K562 (cell line): ENCODE measurements around the gene TADA2A. TPM values are rescaled to one million over a fixed set of nuclear protein-coding genes. Genes with fewer than 3 reads are reported as not detected.

Experiments used
- ARID2 ChIP-seq: fragments of 450-650 bp; IDR thresholded peaks from 2 replicates; pipeline ENCODE4 v1.6.1; 2017; ENCODE audit warnings: antibody characterized with exemption, mild to moderate bottlenecking
- ATF1 ChIP-seq, 2 experiments: fragments of 450-650 bp in 1 of 2; IDR thresholded peaks; 2 replicates each; pipeline ENCODE4 v1.6.1; 2016; ENCODE audit warnings: missing compliant biosample characterization in 1 of 2, missing genetic modification characterization in 1 of 2
- ATF7 ChIP-seq: fragments of 450-650 bp; IDR thresholded peaks from 2 replicates; pipeline ENCODE4 v1.7.1; 2014; ENCODE audit warnings: mild to moderate bottlenecking, moderate library complexity
- DPF2 ChIP-seq: fragments of 450-650 bp; IDR thresholded peaks from 2 replicates; pipeline ENCODE4 v1.6.1; 2016
- EGR1 ChIP-seq: fragments of 450-650 bp; conservative IDR thresholded peaks from 2 replicates; pipeline ENCODE4 v1.6.1; 2017; ENCODE audit warnings: mild to moderate bottlenecking
- EHMT2 ChIP-seq: fragments of 450-650 bp; IDR thresholded peaks from 2 replicates; pipeline ENCODE4 v1.6.1; 2018; ENCODE audit warnings: antibody characterized with exemption
- FOXA3 ChIP-seq, 2 experiments: fragments of 450-650 bp in 1 of 2; sonication (generic) in 1 of 2; formaldehyde crosslinking; IDR thresholded peaks in 1 of 2; conservative IDR thresholded peaks in 1 of 2; 2 replicates each; pipeline versions ENCODE4 v1.4.0 to v1.8.0; 2020 to 2022; ENCODE audit warnings: mild to moderate bottlenecking in 2 of 2, missing genetic modification reagents in 1 of 2
- JUND ChIP-seq, 2 experiments: IDR thresholded peaks; 2 replicates in 1 of 2; 3 replicates in 1 of 2; pipeline ENCODE4 v1.6.1; 2011; ENCODE audit warnings: borderline replicate concordance in 2 of 2, low read depth in 2 of 2, low read length in 2 of 2, improper control_type of control experiment in 1 of 2, missing biosample characterization in 1 of 2, missing genetic modification characterization in 1 of 2, missing genetic modification reagents in 1 of 2
- KDM1A ChIP-seq, 2 experiments: fragments of 450-650 bp; IDR thresholded peaks; 2 replicates each; pipeline ENCODE4 v1.6.1; 2016; ENCODE audit warnings: mild to moderate bottlenecking in 2 of 2
- LEF1 ChIP-seq: fragments of 450-650 bp; IDR thresholded peaks from 2 replicates; pipeline ENCODE4 v1.6.1; 2016; ENCODE audit warnings: mild to moderate bottlenecking
- MAFF ChIP-seq: IDR thresholded peaks from 2 replicates; pipeline ENCODE4 v1.6.1; 2012; ENCODE audit warnings: low read length, improper control_type of control experiment
- MAFK ChIP-seq: IDR thresholded peaks from 2 replicates; pipeline ENCODE4 v1.6.1; 2011; ENCODE audit warnings: low read length, improper control_type of control experiment
- NFE2L1 ChIP-seq: fragments of 450-650 bp; IDR thresholded peaks from 2 replicates; pipeline ENCODE4 v1.6.1; 2016; ENCODE audit warnings: missing genetic modification characterization, low read depth, mild to moderate bottlenecking, missing compliant biosample characterization, moderate library complexity, borderline replicate concordance
- RCOR1 ChIP-seq, 2 experiments: IDR thresholded peaks; 2 replicates each; pipeline ENCODE4 v1.6.1; 2012; ENCODE audit warnings: low read depth in 2 of 2, low read length in 2 of 2, borderline replicate concordance in 1 of 2, improper control_type of control experiment in 1 of 2
- SMAD3 ChIP-seq: fragments of 450-650 bp; formaldehyde crosslinking; conservative IDR thresholded peaks from 2 replicates; pipeline ENCODE4 v1.4.0; 2020; ENCODE audit warnings: mild to moderate bottlenecking
- SPI1 ChIP-seq: IDR thresholded peaks from 2 replicates; pipeline ENCODE4 v1.6.1; 2011; ENCODE audit warnings: low read depth, low read length, control low read depth, borderline replicate concordance
- SUPT5H ChIP-seq: fragments of 450-650 bp; IDR thresholded peaks from 2 replicates; pipeline ENCODE4 v1.6.1; 2016
- TEAD2 ChIP-seq: fragments of 450-650 bp; IDR thresholded peaks from 2 replicates; pipeline ENCODE4 v1.6.1; 2016; ENCODE audit warnings: missing genetic modification characterization, control low read depth, missing compliant biosample characterization
- TEAD4 ChIP-seq, 2 experiments: sonication (generic) in 1 of 2; formaldehyde crosslinking in 1 of 2; IDR thresholded peaks; 2 replicates each; pipeline versions ENCODE4 v1.6.1 to v1.8.0; 2012 to 2022; ENCODE audit warnings: borderline replicate concordance in 1 of 2, inconsistent platforms in 1 of 2, low read length in 1 of 2, mild to moderate bottlenecking in 1 of 2, missing genetic modification reagents in 1 of 2
- ZBTB26 ChIP-seq: fragments of 450-650 bp; formaldehyde crosslinking; IDR thresholded peaks from 2 replicates; pipeline ENCODE4 v1.4.0; 2022; ENCODE audit warnings: missing genetic modification characterization
- ZFPM2 ChIP-seq: fragments of 250-450 bp; sonication (Bioruptor Pico); IDR thresholded peaks from 2 replicates; pipeline ENCODE4 v1.5.1; 2022; ENCODE audit warnings: mild to moderate bottlenecking
- ZNF121 ChIP-seq: sonication (generic); formaldehyde crosslinking; conservative IDR thresholded peaks from 2 replicates; pipeline ENCODE4 v1.8.0; 2022; ENCODE audit warnings: missing genetic modification reagents
- ZNF23 ChIP-seq: fragments of 250-450 bp; sonication (Bioruptor Pico); IDR thresholded peaks from 2 replicates; pipeline ENCODE4 v1.4.0; 2020; ENCODE audit warnings: mild to moderate bottlenecking
- ZNF316 ChIP-seq: fragments of 450-650 bp; IDR thresholded peaks from 2 replicates; pipeline ENCODE4 v1.6.1; 2016
- polyA plus RNA-seq, 8 experiments: library from polyadenylated mRNA; depleted of rRNA in 4 of 8; stranded (reverse) in 5 of 8; unstranded in 3 of 8; fragments of >200 nt; fragmentation: Nextera tagmentation in 2 of 8; fragmentation: Illumina TruSeq in 1 of 8; extraction: Ambion mirVana in 2 of 8; extraction: Trizol in 1 of 8; gene quantifications; 2 replicates each; pipeline versions ENCODE4 v1.2.1 to v1.2.3, GENCODE V29; 2011 to 2014; ENCODE audit warnings: inconsistent platforms in 1 of 8, missing spikeins in 1 of 8
- total RNA-seq, 7 experiments: library from RNA; depleted of rRNA in 6 of 7; stranded (reverse); fragments of >200 nt in 6 of 7; fragmentation: Illumina TruSeq in 2 of 7; extraction: Trizol in 2 of 7; gene quantifications; 2 replicates each; pipeline versions ENCODE4 v1.2.1 to v1.2.3, GENCODE V29; 2011 to 2021; ENCODE audit warnings: low replicate concordance in 1 of 7

Gene TADA2A
- total and polyA plus RNA-seq, 9 of the 15 experiments (the other 6 are each of a cell fraction or from before 2014, with no cell fraction given) = 13.8 to 37.7 (median 25.0) TPM

GRCh38 chr17:37488009-37488604 lies 81.4 kb downstream of the TADA2A start (continued):
- TF ChIP-seq TEAD2 (tag) (peak; percentile 66), MAFF (peak; percentile 77), NFE2L1 (peak; percentile 43; the same call in 1 of the 2 replicates), SPI1 (peak; percentile 73; the same call in 1 of the 2 replicates), ATF1 (CRISPR knock-in tag; IDR thresholded peaks at IDR 0.05) (no peak), ATF1 (tag; IDR thresholded peaks at IDR 0.05) (peak; percentile 69), ZNF121 (CRISPR knock-in tag) (no peak), EGR1 (no peak), ATF7 (peak; percentile 63; the same call in 1 of the 2 replicates), ZBTB26 (CRISPR knock-in tag) (no peak), DPF2 (peak; percentile 71), JUND (IDR thresholded peaks at IDR 0.05; ENCODE audit: borderline replicate concordance, low read depth, low read length) (no peak), JUND (tag; IDR thresholded peaks at IDR 0.05; ENCODE audit: borderline replicate concordance, low read depth, low read length) (peak; percentile 61; the same call in 1 of the 3 replicates), TEAD4 (IDR thresholded peaks at IDR 0.05; ENCODE audit: low read length) (peak; percentile 70; the same call in 1 of the 2 replicates), TEAD4 (CRISPR knock-in tag; IDR thresholded peaks at IDR 0.05; ENCODE audit: borderline replicate concordance) (no peak), ARID2 (no peak), RCOR1 (IDR thresholded peaks at IDR 0.05; ENCODE audit: borderline replicate concordance in 1 of 2, low read depth in 2 of 2, low read length in 2 of 2) (peak in 1 of 2 experiments; percentile 52; a peak in 1 of 4 replicates), KDM1A (IDR thresholded peaks at IDR 0.05) (peak; percentile 57 to 61; a peak in 2 of 4 replicates), ZNF316 (peak; percentile 95), SMAD3 (no peak), ZFPM2 (no peak), EHMT2 (peak; percentile 68), MAFK (peak; percentile 76), ZNF23 (CRISPR knock-in tag) (no peak), LEF1 (peak; percentile 54), FOXA3 (CRISPR knock-in tag; conservative IDR thresholded peaks at IDR 0.05 in 1 of 2, IDR thresholded peaks at IDR 0.05 in 1 of 2) (peak; percentile 8 to 45; a peak in 1 of 4 replicates), SUPT5H (no peak)
